Measurements from ENCODE around the gene SDF4. TPM values are rescaled to one million over a fixed set of nuclear protein-coding genes. Genes with fewer than 3 reads are reported as not detected.

The SDF4 gene
- total and polyA plus RNA-seq, 2 of the 4 experiments (the other 2 are of a cell fraction), result 57.0 to 250 TPM

DNA sequence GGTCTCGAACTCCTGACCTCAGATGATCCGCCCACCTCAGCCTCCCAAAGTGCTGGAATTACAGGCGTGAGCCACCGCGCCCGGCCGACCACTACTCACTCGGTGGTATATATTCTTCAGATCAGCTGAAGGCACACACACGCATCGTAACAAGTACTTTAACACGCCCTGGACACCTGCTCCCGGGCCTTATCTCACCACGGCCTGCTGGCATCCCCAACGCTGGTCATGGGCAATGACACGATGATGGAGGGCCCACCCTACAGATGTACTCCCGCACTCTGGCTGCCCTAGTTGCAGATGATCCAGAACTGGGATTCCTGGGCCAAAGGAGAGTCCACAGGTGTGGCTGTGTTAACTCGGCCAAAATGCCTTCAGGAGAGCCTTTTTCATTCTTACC lies 30.3 kb upstream of the SDF4 start:
- Histone ChIP-seq H2AK5ac (ENCODE audit: low read depth, low read length) (peak overlapping the region; percentile 85; the same call in 1 of the 2 replicates), H3K27ac (ENCODE audit: insufficient read depth, low read length) (peak overlapping the region; percentile 98), H3K56ac (ENCODE audit: extremely low read depth, insufficient read depth, low read length) (no peak overlapping the region), H3K4me2 (ENCODE audit: low read depth, low read length) (no peak overlapping the region), H3K23ac (ENCODE audit: low read depth, low read length) (no peak overlapping the region), H3K9me1 (ENCODE audit: insufficient read depth, low read length) (peaks cover 29% of the 10 kb centered on the region), H3K9ac (ENCODE audit: low read depth, low read length) (no peak overlapping the region), H4K8ac (ENCODE audit: low read depth in 2 of 2, low read length in 2 of 2) (no peak overlapping the region; a peak in 1 of 4 replicates), H3K79me1 (ENCODE audit: low read depth in 1 of 2, low read length in 2 of 2) (peaks cover 32 to 73% of the 10 kb centered on the region in 2 experiments), H2BK15ac (ENCODE audit: low read depth, low read length) (no peak overlapping the region), H2BK120ac (ENCODE audit: low read depth, low read length) (peak overlapping the region; percentile 99; the same call in 1 of the 2 replicates), H3K18ac (ENCODE audit: low read depth, low read length) (no peak overlapping the region), H2BK5ac (ENCODE audit: low read depth, low read length, poor library complexity, severe bottlenecking) (peak overlapping the region; percentile 100), H2AFZ (replicated peaks; ENCODE audit: low read length, poor library complexity) (no peak overlapping the region), H3K9me3 (ENCODE audit: control insufficient read depth, insufficient read depth, low read length) (no peaks in the 10 kb centered on the region), H3K4me3 (ENCODE audit: insufficient read depth, low read depth, low read length) (no peak overlapping the region), H2BK20ac (ENCODE audit: low read depth, low read length) (peak overlapping the region; percentile 63; the same call in 1 of the 2 replicates), H3K4ac (ENCODE audit: low read depth, low read length) (peak overlapping the region; percentile 97), H4K20me1 (ENCODE audit: insufficient read depth, low read length) (peaks cover 13% of the 10 kb centered on the region), H3K4me1 (ENCODE audit: control insufficient read depth, insufficient read depth, low read length) (peaks cover 43% of the 10 kb centered on the region), H3K36me3 (ENCODE audit: control insufficient read depth, insufficient read depth, low read length) (peaks cover 54% of the 10 kb centered on the region), H3K27me3 (ENCODE audit: control insufficient read depth, insufficient read depth, low read length) (no peaks in the 10 kb centered on the region), H4K5ac (ENCODE audit: low read depth, low read length) (peak overlapping the region; percentile 12; the same call in 1 of the 2 replicates), H2AK9ac (replicated peaks; ENCODE audit: low read depth, low read length, poor library complexity) (no peak overlapping the region), H4K91ac (ENCODE audit: insufficient read depth, low read depth, low read length) (peak overlapping the region; percentile 85), H3K14ac (replicated peaks; ENCODE audit: low read depth, low read length) (no peak overlapping the region; the same call in 1 of the 2 replicates)
- dilution Hi-C loops (cut with HindIII; ENCODE audit: low sequenced_read_pairs, unreplicated experiment), result no loop called here
- CTCF ChIA-PET, result no interaction called here
- TF ChIP-seq MAFK (IDR thresholded peaks at IDR 0.05; ENCODE audit: low read depth, low read length) (no peak), CTCF (conservative IDR thresholded peaks at IDR 0.05; ENCODE audit: low read depth, low read length) (no peak), BHLHE40 (IDR thresholded peaks at IDR 0.05; ENCODE audit: low read depth, low read length) (no peak), RAD21 (IDR thresholded peaks at IDR 0.05; ENCODE audit: low read length) (no peak), RFX5 (IDR thresholded peaks at IDR 0.05; ENCODE audit: low read depth, low read length) (no peak), SMC3 (IDR thresholded peaks at IDR 0.05; ENCODE audit: low read depth, low read length) (no peak)
- ATAC-seq (ENCODE audit: low read depth), result no peak
- no peak for DNase-seq
- POLR2A ChIA-PET (ENCODE audit: unreplicated experiment), result no interaction called here
- intact Hi-C loops (cut with micrococcal nuclease), result no loop called here
- WGBS, 2 experiments (ENCODE audit: extremely low coverage in 2 of 2, insufficient read length in 1 of 2), result 95% methylated on average over 14 of the region's 17 CpGs; no CpG with 5 or more reads in 1 of the 2 experiments
- in situ Hi-C loops (cut with MboI; ENCODE audit: low sequenced_read_pairs), result no loop called here
- BruUV-seq (replicated peaks), result no TSS peak

Data from IMR-90 (cell line).